Cardiac muscle cell (in vitro differentiated cells and primary cell): ENCODE data around the gene GPR39. TPM values are rescaled to one million over a fixed set of nuclear protein-coding genes. Genes with fewer than 3 reads are reported as not detected.

Experiments
- DNase-seq, 2 donors: peaks; one replicate each; pipeline versions ENCODE4 v3.0.0 to v3.0.0-alpha.2; 2010 to 2017; ENCODE audit warnings: low read depth in 1 of 2, low spot score in 1 of 2
- H3K27ac ChIP-seq: fragments of 200-600 bp; sonication (generic); 2 replicates; pipeline ENCODE4 v1.5.1; 2016
- H3K27me3 ChIP-seq: fragments of 200-600 bp; sonication (generic); 2 replicates; pipeline ENCODE4 v1.6.0; 2016; ENCODE audit warnings: control low read depth
- H3K36me3 ChIP-seq: fragments of 200-600 bp; sonication (generic); 2 replicates; pipeline ENCODE4 v1.5.1; 2016; ENCODE audit warnings: control low read depth
- H3K4me1 ChIP-seq: fragments of 200-600 bp; sonication (generic); 2 replicates; pipeline ENCODE4 v1.8.1; 2017; ENCODE audit warnings: low read depth, mild to moderate bottlenecking, mixed run types
- H3K4me3 ChIP-seq: fragments of 200-600 bp; sonication (generic); 2 replicates; pipeline ENCODE4 v1.5.1; 2016; ENCODE audit warnings: mild to moderate bottlenecking
- H3K9me3 ChIP-seq: fragments of 200-600 bp; sonication (generic); 2 replicates; pipeline ENCODE4 v1.5.1; 2017; ENCODE audit warnings: low read depth, mild to moderate bottlenecking, control low read depth
- CTCF ChIP-seq: IDR thresholded peaks from 2 replicates; pipeline ENCODE4 v1.5.1; 2012; ENCODE audit warnings: low read depth, mild to moderate bottlenecking, low read length
- polyA plus RNA-seq: library from polyadenylated mRNA; unstranded; fragments of >200 nt; fragmentation: Nextera tagmentation; extraction: Ambion mirVana; gene quantifications from 2 replicates; pipeline ENCODE4 v1.2.1, GENCODE V29; 2016
- total RNA-seq: library from RNA; depleted of rRNA; stranded (reverse); fragments of >200 nt; gene quantifications from 2 replicates; pipeline ENCODE4 v1.2.3, GENCODE V29; 2016

Gene GPR39
- total and polyA plus RNA-seq, 2 experiments from 2014 or later = 4.0 to 10.9 TPM

- no peaks in the 10 kb centered on the region for H3K36me3 ChIP-seq
- DNase-seq = no peak
- H3K4me3 ChIP-seq = no peak overlapping the region
- no peaks in the 10 kb centered on the region for H3K4me1 ChIP-seq
- H3K9me3 ChIP-seq = no peaks in the 10 kb centered on the region
- no peak overlapping the region for H3K27ac ChIP-seq
- H3K27me3 ChIP-seq = peaks cover 6% of the 10 kb centered on the region
- no peak for TF ChIP-seq CTCF
Observed at GRCh38 chr2:132681766-132682165, 265.2 kb downstream of the GPR39 start.

GRCh38 chr2:132690664-132691303, 274.2 kb downstream of the GPR39 start:
- no peak for TF ChIP-seq CTCF
- no peak for DNase-seq
- no peaks in the 10 kb centered on the region for H3K36me3 ChIP-seq

GRCh38 chr2:132691556-132691955, 275.0 kb downstream of the GPR39 start:
- H3K27ac ChIP-seq = no peak overlapping the region
- H3K36me3 ChIP-seq = no peaks in the 10 kb centered on the region
- H3K27me3 ChIP-seq = no peaks in the 10 kb centered on the region
- no peak for TF ChIP-seq CTCF
- no peak for DNase-seq
- no peaks in the 10 kb centered on the region for H3K9me3 ChIP-seq
- no peaks in the 10 kb centered on the region for H3K4me1 ChIP-seq
- no peak overlapping the region for H3K4me3 ChIP-seq

More at GRCh38 chr2:132690664-132691303, 274.2 kb downstream of the GPR39 start:
- no peak overlapping the region for H3K27ac ChIP-seq
- H3K9me3 ChIP-seq = no peaks in the 10 kb centered on the region
- no peak overlapping the region for H3K4me3 ChIP-seq
- no peaks in the 10 kb centered on the region for H3K27me3 ChIP-seq
- H3K4me1 ChIP-seq = no peaks in the 10 kb centered on the region

- Histone ChIP-seq H3K27me3 (no peaks in the 10 kb centered on the region), H3K4me3 (no peak overlapping the region), H3K27ac (no peak overlapping the region), H3K36me3 (no peaks in the 10 kb centered on the region), H3K9me3 (no peaks in the 10 kb centered on the region), H3K4me1 (no peaks in the 10 kb centered on the region)
- DNase-seq = no peak
- TF ChIP-seq CTCF = no peak
Observed at GRCh38 chr2:132692816-132693215, 276.2 kb downstream of the GPR39 start.
